Stimulated activated CD4-positive, alpha-beta T cell treated with anti-CD3 and anti-CD28 coated beads, Interleukin-1b, Interleukin-23, amount 100 ng/mL, for 1 hour (primary cell): ENCODE measurements around the gene CYBA.
A peak's percentile ranks its signal among the peaks of the same experiment; 100 is the strongest.
"Not testable (repeated sequence)": the region's sequence is repeated elsewhere in the genome, so short reads cannot be mapped to it uniquely, and the experiment has no call there.

Source experiments
- DNase-seq, 2 donors: peaks; one replicate each; pipeline ENCODE4 v3.0.0-alpha.2; 2020; ENCODE audit warnings: low read depth in 2 of 2

CYBA gene

DNA sequence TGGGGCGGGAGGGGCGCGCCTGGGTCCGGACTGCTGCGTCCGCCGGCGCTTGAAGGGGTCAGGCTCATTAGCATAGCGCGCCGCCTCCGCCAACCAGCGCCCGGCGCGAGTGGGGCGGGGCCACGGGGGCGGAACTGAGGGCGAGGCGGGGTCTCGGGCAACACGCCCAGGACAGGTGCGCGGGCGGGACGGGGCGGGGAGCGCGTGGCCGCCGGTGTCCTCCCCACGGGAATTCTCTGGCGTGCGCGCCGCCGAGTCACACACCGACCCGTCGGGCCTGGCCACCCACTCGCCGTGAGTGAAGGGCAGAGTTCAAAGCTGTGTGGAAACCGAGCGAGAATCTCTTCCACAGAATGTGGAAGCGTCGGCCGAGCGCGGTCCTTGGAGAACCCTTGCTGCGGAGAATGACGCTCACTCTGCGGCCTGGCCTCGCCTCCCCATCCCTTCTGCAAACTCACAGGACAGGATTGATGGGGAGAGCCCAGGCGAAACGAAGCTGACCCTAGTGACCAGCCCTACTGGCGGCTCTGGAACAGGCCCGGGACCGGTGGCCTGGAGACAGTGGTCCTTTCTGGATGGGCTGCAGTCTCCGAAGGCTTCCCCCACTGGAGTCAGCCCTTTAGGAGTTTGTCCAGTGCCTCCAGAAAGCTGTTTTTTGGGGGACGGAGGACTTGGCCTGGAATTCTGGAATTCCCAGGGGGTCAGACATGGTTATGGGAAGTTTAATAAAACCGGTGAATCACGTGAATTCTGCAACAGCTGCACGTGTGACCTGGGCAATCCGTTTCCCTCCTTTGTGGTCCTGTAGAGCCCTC, 35.8 kb upstream of the CYBA start, which contains the start of gene SNAI3:
Gene SNAI3 (minus strand): TSS at position 69 of the 815 bp plus-strand sequence. CDS start 101 bp downstream, outside the sequence.
- DNase-seq = peak; percentile 46 to 79

DNA sequence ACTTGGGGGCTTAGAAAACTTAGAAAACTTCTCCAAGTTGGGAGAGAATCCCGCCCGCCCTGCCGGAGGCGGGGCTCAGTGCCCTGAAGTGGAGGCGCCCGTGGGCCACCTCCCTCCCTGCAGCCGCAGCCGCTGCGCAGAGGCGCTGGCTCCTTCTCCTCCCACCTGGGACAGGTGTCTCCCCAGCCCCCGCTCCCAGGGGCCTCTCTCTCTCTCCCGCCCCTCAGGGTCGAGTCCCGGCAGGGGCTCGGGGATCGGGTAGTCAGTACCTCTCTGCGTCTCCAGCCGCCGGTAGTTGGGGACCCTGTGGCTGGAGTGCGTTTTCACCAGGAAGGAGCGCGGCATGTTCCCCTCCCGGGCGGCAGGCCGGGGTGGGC, 35.2 kb upstream of the CYBA start:
- DNase-seq = no peak

GRCh38 chr16:88685156-88686061, 34.6 kb upstream of the CYBA start:
- DNase-seq = peak; percentile 30 to 60

- no peak for DNase-seq
Observed at GRCh38 chr16:88684569-88685155, 33.8 kb upstream of the CYBA start.

- DNase-seq = no peak
Observed at GRCh38 chr16:88681709-88682451, 31.0 kb upstream of the CYBA start.

DNA sequence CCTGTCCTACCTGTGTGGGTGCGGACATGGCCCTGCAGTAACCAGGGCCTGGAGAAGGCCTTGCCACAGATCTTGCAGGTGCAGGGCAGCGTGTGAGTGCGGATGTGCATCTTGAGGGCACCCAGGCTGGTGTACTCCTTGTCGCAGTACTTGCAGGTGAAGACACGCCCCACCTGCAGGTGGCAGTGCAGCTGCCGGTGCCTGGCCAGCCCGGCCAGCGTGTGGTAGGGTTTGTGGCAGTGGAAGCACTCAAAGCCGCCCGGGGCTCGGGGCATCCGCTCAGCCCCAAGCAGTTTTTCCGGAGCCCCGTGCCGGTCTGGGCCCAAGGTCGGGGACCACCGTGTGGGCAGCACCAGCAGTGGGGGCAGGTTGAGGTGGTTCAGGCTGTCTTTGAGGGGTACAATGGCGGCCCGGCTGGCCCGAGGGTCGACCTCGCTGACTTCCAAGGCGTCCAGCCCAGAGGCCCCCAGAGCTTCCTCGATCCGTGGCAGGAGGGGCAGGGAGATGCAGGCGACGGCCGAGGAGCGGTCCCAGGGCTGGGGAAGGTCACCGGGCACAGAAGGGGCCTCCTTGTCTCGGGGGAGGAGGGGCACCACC, 30.3 kb upstream of the CYBA start:
- DNase-seq = no peak

- no peak for DNase-seq
Observed at GRCh38 chr16:88680554-88681083, 29.8 kb upstream of the CYBA start.

DNA sequence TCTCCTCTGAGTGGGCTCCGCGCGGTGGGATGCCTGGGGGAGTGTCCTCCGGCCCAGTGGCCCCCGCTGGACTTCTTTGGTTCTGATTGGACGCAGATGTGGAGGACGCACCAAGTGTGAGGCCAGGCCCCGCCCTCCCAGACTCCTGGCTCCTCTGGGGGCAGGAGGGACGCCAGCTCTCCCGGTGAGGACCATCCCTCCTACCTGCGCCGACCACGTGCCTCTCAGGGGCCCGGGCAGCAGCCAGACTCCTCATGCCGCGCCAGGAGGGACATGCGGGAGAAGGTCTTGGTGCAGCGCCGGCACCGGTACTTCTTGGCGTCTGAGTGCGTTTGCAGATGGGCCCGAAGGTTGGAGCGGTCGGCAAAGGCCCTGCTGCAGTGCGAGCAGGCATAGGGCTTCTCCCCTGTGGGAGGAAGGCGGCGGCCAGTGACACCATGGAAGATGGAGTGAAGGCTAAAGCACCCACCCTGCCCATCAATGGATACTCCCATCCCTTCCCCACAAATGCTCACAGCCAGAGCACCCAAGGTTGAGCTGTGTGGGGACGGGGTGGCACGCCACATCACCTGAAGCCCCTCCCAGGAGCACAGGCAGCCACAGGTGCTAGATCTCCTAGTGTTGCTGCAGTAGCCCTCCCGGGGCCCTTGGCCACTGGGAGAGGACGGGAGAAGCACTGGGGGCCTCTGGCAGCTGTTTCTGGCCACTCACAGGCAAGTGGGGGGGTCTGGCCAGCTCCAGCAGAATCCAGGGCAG, 27.5 kb upstream of the CYBA start:
- no peak for DNase-seq

GRCh38 chr16:88677721-88678120, 26.9 kb upstream of the CYBA start:
- no peak for DNase-seq

- DNase-seq = no peak
Observed at GRCh38 chr16:88676502-88677242, 25.8 kb upstream of the CYBA start.

- no peak for DNase-seq
Observed at GRCh38 chr16:88673716-88674379, 23.0 kb upstream of the CYBA start.

- no peak for DNase-seq
Observed at GRCh38 chr16:88672776-88673175, 21.9 kb upstream of the CYBA start.

DNA sequence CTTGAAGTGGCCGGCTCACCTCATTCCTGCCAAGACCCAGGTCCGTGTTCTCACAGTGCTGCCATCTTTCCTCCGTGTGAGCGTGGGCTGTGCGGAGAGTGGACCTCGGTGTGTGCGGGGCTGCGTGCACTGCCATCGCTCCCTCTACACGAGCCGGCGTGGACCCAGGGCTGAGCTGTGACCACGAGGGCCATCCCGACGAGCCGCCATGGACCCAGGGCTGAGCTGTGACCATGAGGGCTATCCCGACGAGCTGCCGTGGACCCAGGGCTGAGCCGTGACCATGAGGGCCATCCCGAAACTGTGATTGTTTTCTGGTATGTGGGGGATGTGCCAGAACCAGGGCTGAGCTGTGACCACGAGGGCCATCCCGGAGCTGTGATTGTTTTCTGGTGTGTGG, 21.0 kb upstream of the CYBA start:
- DNase-seq = no peak

- no peak for DNase-seq
Observed at GRCh38 chr16:88669980-88670379, 19.1 kb upstream of the CYBA start.

GRCh38 chr16:88669493-88669892, 18.6 kb upstream of the CYBA start:
- DNase-seq = not testable (repeated sequence)

DNA sequence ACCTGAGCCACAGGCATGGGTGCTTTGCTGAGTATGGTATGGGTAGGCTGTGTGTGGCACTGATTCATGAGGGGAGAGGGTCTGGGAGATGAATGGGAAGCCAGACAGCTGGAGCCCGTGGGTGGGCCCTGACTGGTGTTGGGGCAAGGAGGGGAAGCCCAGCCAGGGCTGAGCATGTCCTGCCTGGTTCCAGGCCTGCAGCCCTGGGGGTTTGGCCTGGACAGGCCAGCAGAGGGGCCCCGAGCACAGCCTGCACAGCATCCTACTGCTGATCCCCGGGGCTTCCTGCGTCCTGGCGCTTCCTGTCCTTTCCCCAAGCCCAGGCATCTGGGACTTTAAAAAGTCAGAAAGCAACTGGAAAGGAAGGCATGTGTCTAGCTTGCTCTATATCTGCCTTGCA, 16.6 kb upstream of the CYBA start:
- no peak for DNase-seq

DNA sequence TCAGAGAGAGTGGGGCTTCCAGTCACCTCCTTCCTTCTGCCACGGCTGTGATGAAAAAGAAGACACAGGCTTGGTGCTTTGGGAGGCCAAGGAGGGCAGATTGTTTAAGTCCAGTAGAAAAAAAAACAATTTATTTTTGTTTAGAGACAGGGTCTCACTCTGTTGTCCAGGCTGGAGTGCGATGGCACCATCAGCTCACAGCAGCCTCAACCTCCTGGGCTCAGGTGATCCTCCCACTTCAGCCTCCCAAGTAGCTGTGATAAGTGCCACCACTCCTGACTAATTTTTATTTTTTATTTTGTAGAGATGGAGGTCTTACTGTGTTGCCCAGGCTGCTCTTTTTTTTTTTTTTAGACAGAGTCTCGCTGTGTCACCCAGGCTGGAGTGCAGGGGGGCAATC, 14.7 kb upstream of the CYBA start:
- DNase-seq = no peak

GRCh38 chr16:88665148-88665547, 14.3 kb upstream of the CYBA start:
- no peak for DNase-seq
